Measurements from ENCODE around the gene IMMP2L.
"Not testable (repeated sequence)": the region's sequence is repeated elsewhere in the genome, so short reads cannot be mapped to it uniquely, and the experiment has no call there.

The IMMP2L gene

DNA sequence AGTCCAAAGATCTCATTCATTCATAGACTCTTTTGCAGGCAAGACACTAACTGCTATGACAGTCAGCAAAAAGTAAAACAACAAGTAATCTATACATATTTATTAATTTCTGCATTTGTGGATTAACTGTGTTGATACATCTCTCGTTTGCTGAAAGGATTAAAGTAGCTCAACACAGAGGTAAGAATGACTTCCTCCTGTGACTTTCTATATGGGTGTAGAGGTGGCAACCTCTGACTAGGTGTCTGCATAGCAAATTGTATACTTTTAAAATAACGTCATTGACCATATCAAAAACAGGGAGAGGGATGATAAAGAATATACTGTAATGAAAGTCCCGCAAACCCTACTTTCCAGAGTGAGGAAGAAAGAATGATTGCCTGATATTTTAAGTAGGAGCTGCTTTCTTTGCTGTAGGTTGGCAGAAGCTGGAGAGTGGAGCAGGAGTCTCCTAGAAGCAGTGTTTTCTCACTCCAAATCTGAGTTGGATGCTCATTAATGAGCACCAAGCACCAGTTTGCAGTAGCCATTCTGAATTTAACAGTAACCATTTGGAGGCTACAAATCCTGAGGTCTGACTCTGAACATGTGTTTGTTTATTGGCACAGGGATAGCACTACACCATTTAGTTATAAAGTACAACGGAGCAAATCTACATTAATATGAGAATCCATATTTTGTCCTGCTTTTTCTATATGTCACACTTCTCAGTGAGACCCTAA lies 480.6 kb downstream of the IMMP2L start:
- peak in 1 of 58 donors; percentile 12 for DNase-seq

DNA sequence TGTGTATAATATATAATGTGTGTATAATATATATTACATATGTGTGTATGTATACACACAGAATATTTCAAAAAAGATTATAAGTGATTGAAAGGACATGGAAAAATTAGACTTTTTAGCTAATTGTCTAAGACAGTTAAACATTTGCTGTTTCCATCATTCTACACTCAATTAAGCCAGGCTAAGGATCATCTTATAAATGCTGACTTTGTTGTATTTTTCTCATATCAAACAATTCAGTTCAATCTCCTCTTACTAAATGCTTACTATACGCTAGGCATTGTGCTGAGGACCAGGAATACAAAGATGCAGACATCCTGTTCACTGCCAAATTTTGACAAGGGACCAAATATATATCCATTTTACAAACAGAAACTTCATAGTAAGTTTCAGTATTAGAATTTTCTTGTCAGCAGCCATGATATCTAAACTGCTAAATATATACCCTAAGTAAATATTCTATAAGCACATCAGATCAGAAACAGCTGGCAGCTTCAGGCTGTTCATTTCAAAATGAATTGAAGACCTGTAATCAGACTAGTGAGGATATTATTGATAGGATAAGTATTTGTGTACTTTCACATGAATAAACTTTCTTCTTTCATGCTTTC lies 481.7 kb downstream of the IMMP2L start:
- no peak for DNase-seq

- no peak for DNase-seq
Measured at GRCh38 chr7:111077001-111077400, 485.3 kb downstream of the IMMP2L start.

- no peak for DNase-seq
Measured at GRCh38 chr7:111076205-111076604, 486.1 kb downstream of the IMMP2L start.

GRCh38 chr7:111075498-111075897 lies 486.8 kb downstream of the IMMP2L start:
- DNase-seq, result no peak

DNA sequence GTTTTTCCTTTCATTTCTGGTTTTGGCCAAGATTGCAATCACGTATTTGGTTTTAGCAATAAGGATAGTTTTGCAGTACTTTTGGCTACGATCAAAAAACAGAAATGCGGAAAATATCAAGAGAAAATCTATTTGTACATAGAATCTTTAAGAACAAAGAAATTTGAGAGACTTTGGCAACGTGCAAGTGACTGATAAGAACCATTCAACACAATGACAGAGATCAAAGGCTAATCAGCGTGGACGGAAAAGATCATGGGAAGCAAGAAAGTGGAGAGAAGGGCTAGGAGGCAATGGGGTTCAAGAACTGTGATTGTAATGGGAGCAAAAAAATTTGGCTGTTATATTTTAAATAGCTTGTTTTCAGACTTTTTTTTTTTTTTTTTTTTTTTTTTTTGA lies 487.5 kb downstream of the IMMP2L start:
- no peak for DNase-seq

DNA sequence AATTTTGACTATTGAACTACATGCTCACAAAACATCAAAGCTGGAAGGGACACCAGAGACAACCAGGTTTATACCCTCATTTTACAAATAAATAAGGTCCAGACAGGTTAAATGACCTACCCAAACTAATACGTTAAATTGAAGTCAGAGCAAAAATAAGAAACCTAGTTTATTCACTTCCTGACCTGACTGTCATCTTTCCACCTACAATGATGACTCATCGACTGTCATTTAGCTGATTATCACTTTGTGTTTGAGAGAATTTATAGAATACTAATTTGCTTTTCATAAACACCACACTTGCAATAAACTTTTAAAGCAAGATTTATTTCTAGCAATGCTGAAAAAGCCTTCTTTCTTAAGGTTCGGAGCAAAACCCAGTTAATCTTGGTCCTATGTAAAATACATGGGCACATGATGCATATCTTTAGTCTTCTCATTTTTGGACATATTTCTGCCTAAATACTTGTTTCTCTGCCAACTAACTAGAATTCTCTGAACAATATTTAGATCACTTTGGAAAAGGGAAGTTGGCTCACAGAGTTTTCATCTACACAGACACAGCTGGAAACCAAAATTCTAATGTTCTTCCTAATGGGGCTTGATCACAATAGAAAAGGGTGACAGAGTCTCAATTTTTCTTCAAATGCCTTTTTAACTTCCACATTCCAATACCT lies 488.1 kb downstream of the IMMP2L start:
- no peak for DNase-seq

DNA sequence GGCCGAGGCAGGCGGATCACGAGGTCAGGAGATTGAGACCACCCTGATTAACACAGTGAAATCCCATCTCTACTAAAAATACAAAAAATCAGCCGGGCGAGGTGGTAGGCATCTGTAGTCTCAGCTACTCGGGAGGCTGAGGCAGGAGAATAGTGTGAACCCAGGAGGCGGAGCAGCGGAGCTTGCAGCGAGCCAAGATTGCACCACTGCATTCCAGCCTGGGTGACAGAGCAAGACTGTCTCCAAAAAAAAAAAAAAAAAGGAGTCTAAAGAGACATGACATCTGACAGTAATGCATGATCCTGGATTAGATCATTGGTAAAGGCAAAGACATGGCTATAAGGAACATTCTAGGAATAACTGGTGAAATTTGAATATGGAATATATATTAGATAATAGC lies 489.6 kb downstream of the IMMP2L start:
- DNase-seq, result not testable (repeated sequence)

GRCh38 chr7:111071556-111071955 lies 490.7 kb downstream of the IMMP2L start:
- no peak for DNase-seq

GRCh38 chr7:111068618-111069017 lies 493.7 kb downstream of the IMMP2L start:
- DNase-seq, result no peak

DNA sequence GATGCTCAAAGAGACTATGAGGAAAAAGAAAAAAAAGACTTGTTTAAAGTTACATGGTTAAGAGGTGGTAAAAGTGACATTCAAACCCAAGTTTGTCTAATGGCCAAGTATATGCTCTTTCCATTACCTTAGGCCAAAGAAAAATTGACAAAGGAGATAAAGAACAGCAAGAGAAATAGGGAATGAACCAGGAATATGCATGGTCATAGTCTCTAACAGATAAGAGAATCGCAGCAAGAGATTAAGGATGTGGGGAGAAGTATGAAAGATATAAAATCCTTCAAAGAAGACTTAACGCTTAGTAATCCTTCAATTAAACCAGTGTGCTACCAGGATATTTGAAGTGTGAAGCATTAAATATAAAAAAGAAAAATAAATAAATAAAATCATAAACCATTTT lies 494.6 kb downstream of the IMMP2L start:
- no peak for DNase-seq

DNA sequence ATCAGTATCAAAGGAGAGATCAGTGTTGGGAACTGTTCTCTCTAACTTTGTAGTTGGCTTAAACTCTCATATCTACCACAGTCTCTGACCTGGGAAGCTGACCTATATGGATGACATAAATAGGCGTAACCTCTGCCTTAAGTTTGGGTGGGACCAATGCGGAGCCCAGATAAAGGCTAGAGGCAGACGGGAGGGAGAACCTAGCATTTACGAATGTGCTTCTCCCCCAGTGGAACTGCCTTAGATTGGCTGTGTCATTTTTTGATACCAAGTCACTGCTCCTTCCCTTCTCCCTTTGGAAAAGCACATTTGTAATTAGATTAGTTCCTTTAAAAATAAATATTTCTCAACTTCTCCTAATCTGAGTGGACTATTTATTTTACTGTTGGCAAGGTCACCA lies 495.0 kb downstream of the IMMP2L start:
- no peak for DNase-seq

DNA sequence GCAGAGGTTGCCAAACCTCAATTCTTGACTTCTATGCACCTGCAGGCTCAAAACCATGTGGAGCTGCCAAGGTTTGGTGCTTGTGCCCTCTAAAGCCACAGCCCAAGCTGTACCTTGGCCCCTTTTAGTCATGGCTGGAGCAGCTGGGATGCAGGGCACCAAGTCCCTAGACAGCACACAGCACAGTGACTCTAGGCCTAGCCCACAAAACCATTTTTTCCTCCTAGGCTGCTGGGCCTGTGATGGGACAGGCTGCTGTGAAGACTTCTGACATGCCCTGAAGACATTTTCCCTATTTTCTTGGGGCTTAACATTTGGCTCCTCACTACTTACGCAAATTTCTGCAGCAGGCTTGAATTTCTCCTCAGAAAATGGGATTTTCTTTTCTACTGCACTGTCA lies 499.1 kb downstream of the IMMP2L start:
- no peak for DNase-seq

DNA sequence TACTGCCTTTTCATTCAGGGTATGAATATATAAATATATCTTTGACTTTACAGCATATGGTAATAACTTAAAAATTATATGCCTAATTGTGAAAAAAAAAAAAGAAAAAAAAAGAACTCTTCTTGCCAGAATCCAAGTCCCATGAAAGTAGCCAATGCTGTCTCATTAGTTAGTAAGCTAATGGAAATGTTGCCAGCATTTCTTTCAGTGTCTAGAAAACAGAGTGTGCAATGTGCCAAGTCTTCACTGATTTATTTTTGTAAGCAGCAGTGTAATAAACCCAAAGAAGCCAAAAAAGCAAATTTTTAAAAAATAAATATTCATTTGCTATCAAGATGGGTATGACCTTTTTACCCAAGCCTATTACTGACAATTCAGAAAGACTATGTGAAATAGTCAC lies 502.5 kb downstream of the IMMP2L start:
- DNase-seq, result peak in 1 of 58 donors; percentile 6

- DNase-seq, result no peak
Measured at GRCh38 chr7:111057066-111057465, 505.2 kb downstream of the IMMP2L start.

DNA sequence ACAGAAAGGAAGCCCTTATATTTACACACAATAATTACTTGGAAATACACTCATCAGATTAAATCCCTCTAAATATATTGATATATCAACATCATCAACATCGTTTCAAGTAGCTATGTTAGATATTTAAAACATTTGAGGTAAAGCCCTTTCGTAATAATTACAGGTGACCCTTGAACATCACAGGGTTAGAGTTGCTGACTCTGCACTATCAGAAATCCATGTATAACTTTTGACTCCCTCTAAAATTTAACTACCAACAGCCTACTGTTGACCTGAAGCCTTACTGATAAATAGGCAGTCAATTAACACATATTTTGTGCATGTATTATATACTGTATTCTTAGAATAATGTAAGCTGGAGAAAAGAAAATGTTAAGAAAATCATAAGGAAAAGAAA lies 505.9 kb downstream of the IMMP2L start:
- no peak for DNase-seq

- DNase-seq, result no peak
Measured at GRCh38 chr7:111053035-111053434, 509.3 kb downstream of the IMMP2L start.

GRCh38 chr7:111051832-111052231 lies 510.5 kb downstream of the IMMP2L start:
- DNase-seq, result no peak

DNA sequence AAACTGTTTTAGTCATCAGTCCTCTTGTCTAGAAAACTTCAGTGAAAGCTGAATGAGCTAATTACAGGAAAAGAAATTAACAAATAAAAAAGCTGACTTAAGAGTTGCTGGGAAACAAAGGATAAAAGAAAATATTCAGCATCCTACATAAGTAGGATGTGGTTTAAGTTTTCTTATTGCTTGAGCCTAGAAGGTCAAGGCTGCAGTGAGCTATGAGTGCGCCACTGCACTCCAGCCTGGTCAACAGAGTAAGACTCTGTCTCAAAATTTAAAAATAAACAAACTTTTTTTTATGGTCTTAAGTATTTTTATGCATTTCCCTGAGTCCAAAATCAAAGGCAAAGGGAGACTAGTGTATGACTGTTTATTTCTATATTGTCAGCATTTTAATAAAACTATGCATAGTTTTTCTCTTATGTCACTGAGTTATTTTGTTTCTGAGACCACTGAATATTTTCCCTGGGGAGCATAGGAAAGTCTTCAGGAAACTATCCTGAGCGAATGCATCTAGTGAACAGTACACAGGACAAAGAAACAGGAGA lies 511.3 kb downstream of the IMMP2L start:
- no peak for DNase-seq

DNA sequence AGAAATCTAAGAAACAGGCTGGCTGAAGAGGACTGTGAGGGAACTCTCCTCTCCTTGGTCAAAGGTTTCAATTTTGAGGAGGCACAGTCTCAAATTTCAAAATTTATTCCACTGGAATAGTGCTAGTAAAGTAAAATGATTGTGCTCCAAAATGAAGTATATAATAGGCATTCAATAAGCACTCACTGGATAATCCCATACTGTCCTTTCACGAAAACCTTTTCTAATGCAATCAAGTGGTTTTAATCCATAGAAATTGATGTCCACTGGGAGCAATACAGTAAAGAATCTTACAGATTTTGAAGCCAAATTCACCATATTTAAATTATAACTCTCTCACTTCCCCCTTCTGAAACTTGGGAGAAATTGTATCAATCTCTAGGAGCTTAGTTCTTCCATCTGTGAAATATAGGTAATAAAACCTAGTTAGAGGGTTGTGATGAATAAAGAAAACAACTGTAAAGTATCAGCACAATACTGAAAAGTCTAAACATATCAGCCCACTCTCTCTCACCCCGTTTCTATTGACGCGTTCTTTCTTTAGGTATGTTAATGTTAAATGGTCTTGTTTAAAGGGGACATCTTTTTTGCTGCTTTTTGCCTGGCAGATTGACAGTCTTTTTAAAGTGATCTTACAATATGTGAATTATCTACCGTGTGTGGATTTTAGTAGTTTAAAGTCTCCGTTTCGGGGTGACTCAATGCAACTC lies 512.2 kb downstream of the IMMP2L start:
- DNase-seq, result no peak

DNA sequence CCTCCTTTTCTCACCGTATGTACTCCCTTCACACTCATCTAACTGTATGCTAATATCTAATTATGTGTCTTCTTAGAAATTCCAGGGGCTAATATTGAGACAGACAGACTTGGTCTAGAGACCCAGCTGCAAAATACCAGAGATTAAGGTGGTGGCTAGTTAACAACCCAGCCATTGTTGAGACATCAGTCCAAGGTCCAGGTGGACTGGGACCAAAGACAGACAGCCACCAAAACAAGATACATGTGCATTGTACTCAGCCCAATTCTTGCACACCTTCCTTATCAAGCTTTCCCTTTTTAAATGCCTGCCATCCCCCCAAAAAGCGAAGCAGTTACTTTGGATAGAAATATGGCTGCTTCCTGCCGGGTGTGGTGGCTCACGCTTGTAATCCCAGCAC lies 514.7 kb downstream of the IMMP2L start:
- DNase-seq, result no peak

DNA sequence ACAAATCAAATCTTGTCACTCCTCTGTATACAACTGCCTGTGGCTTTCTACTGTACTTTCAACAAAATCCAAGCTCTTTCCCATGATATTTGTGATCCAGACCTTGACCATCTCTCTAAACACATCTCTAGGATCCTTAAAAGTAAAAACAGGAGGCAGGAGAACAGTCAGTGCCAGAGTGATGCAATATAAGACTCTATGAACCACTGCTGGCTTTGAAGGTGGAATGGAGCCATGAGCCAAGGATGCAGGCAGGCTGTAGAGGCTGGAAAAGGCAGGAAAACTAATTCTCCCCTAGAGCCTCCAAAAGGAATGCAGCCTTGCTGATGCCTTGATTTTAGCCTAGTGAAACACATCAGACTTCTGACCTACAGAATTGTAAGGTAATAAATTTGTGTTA lies 516.8 kb downstream of the IMMP2L start:
- DNase-seq, result no peak
